Glutamatergic neuron (in vitro differentiated cells): ENCODE data around the gene EXOC6B. TPM values are rescaled to one million over a fixed set of nuclear protein-coding genes. Genes with fewer than 3 reads are reported as not detected.

Experiments used
- DNase-seq: peaks from one replicate; pipeline ENCODE4 v3.0.0; 2022
- H3K27ac Mint-ChIP-seq: one replicate; pipeline ENCODE4 v1.8.0; 2020; ENCODE audit warnings: mild to moderate bottlenecking, mixed read lengths, inconsistent platforms; ENCODE audit not compliant: unreplicated experiment
- H3K27me3 Mint-ChIP-seq: one replicate; pipeline ENCODE4 v1.8.0; 2020; ENCODE audit warnings: mild to moderate bottlenecking, moderate library complexity, mixed read lengths, inconsistent platforms; ENCODE audit not compliant: unreplicated experiment
- H3K36me3 Mint-ChIP-seq: one replicate; pipeline ENCODE4 v1.8.0; 2020; ENCODE audit warnings: mild to moderate bottlenecking, mixed read lengths, inconsistent platforms; ENCODE audit not compliant: unreplicated experiment
- H3K4me1 Mint-ChIP-seq: one replicate; pipeline ENCODE4 v1.8.0; 2020; ENCODE audit warnings: mild to moderate bottlenecking, low read depth, mixed read lengths, inconsistent platforms; ENCODE audit not compliant: unreplicated experiment
- H3K4me3 Mint-ChIP-seq: one replicate; pipeline ENCODE4 v1.8.0; 2020; ENCODE audit warnings: mild to moderate bottlenecking, mixed read lengths, inconsistent platforms; ENCODE audit not compliant: unreplicated experiment
- H3K9me3 Mint-ChIP-seq: one replicate; pipeline ENCODE4 v1.8.0; 2020; ENCODE audit warnings: mild to moderate bottlenecking, moderate library complexity, mixed read lengths, inconsistent platforms; ENCODE audit not compliant: unreplicated experiment
- CTCF ChIP-seq: fragments of 200-600 bp; sonication (generic); IDR thresholded peaks from one replicate; pipeline ENCODE4 v1.5.0; 2021; ENCODE audit not compliant: partially characterized antibody, unreplicated experiment
- total RNA-seq: library from RNA; stranded (reverse); fragmentation: NEBNext Ultra II Directional; extraction: Animal tissue kit (Norgen Biotek cat#: 25700); gene quantifications from one replicate; pipeline ENCODE4 v1.2.1, GENCODE V29; 2021; ENCODE audit not compliant: unreplicated experiment

The EXOC6B gene
- total RNA-seq, 1 donor from 2014 or later, result 34.5 TPM

DNA sequence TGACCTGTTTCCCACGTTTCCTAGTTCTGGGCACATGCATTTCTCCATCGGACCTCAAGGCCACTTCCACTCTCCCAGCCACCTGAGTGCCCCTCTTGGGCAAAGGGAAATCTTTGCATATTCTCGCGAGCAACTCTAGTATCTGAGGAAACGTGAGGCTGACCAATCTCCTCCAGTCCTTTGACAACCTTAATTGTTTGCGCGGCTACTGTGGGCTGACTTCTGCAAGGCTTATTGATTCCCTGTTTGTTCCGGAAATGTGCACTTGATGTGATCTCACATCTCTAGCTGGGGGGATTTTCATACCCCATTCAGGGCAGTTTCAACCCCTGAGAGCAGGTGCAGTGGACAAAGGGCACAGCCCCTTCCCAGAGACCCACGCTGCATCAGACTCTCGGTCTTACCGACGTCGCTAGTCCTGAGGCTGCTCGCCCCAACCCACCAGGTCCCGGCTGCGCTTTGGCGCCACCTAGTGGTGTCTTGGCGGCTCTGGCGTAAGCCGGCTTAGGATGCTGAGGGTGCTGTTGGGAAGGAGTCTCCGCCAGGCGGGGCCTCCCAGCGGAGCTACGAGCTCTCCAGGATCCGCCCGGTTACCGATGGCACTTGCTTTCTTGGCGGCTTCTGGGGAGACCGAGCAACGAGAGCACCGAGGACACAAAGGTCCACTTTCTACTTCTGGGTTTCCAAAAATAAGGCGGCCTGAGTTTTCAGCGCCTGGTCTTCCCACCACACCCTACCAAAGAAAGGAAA is 36.6 kb upstream of the EXOC6B start:
- Mint-ChIP-seq H3K4me3 (peak overlapping the region; percentile 88), H3K27ac (no peak overlapping the region), H3K36me3 (no peaks in the 10 kb centered on the region), H3K9me3 (no peaks in the 10 kb centered on the region), H3K4me1 (no peaks in the 10 kb centered on the region), H3K27me3 (peaks cover 3% of the 10 kb centered on the region)
- DNase-seq, result peak; percentile 97
- peak; percentile 98 for TF ChIP-seq CTCF

- H3K4me3 Mint-ChIP-seq, result no peak overlapping the region
- no peak overlapping the region for H3K27ac Mint-ChIP-seq
- H3K9me3 Mint-ChIP-seq, result no peaks in the 10 kb centered on the region
- H3K4me1 Mint-ChIP-seq, result no peaks in the 10 kb centered on the region
- TF ChIP-seq CTCF, result peak; percentile 70
- peaks cover 3% of the 10 kb centered on the region for H3K27me3 Mint-ChIP-seq
- DNase-seq, result peak; percentile 54
- no peaks in the 10 kb centered on the region for H3K36me3 Mint-ChIP-seq
Observed at GRCh38 chr2:72859831-72860262, 34.0 kb upstream of the EXOC6B start.

- H3K27me3 Mint-ChIP-seq, result no peaks in the 10 kb centered on the region
- TF ChIP-seq CTCF, result no peak
- no peaks in the 10 kb centered on the region for H3K9me3 Mint-ChIP-seq
- no peaks in the 10 kb centered on the region for H3K36me3 Mint-ChIP-seq
- DNase-seq, result no peak
- H3K4me3 Mint-ChIP-seq, result no peak overlapping the region
- no peak overlapping the region for H3K27ac Mint-ChIP-seq
- H3K4me1 Mint-ChIP-seq, result no peaks in the 10 kb centered on the region
Observed at GRCh38 chr2:72851333-72851732, 25.5 kb upstream of the EXOC6B start.

GRCh38 chr2:72849138-72849462 is 23.3 kb upstream of the EXOC6B start:
- DNase-seq, result no peak
- Mint-ChIP-seq H3K36me3 (no peaks in the 10 kb centered on the region), H3K4me3 (no peak overlapping the region), H3K27ac (no peak overlapping the region), H3K9me3 (no peaks in the 10 kb centered on the region), H3K4me1 (no peaks in the 10 kb centered on the region), H3K27me3 (no peaks in the 10 kb centered on the region)
- TF ChIP-seq CTCF, result no peak

DNA sequence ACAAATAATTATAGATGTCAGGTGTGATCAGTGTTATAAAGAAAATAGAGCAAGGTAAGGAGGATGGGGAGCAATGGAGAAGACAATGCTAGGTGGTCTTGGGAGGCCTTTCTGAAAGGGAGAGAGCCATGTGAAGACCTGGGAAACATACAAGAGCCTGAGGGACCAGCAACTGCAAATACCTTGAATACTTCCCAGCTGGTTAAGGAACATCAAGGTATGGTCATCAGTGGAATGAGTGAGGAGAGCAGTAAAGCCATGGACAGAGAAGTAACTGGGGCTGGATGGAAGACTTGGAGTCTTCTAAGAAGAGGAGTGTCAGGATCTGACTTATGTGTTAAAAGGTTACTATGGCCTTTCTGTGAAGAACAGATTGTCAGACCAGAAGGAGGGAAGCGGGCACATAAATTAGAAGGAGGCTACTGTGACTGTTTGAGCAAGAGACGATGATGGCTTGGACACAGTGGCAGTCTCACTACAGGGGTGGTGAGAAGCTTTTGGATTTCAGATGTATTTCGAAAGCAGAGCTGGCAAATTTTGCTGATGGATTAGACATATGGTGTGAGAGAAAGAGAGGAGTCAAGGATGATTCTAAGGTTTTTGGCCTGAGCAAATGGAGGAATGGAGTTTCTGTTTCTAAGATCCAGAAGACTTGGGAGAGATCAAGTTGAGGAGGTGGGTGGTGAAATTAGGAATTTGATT is 22.8 kb upstream of the EXOC6B start:
- no peaks in the 10 kb centered on the region for H3K36me3 Mint-ChIP-seq
- H3K4me1 Mint-ChIP-seq, result no peaks in the 10 kb centered on the region
- no peak overlapping the region for H3K4me3 Mint-ChIP-seq
- H3K27me3 Mint-ChIP-seq, result no peaks in the 10 kb centered on the region
- TF ChIP-seq CTCF, result no peak
- DNase-seq, result no peak
- no peaks in the 10 kb centered on the region for H3K9me3 Mint-ChIP-seq
- no peak overlapping the region for H3K27ac Mint-ChIP-seq
